ENCODE results near the gene ICE1.
A peak's percentile ranks its signal among the peaks of the same experiment; 100 is the strongest.

Gene ICE1

GRCh38 chr5:5424736-5425135, 2.3 kb downstream of the ICE1 start:
- Histone ChIP-seq H3K79me1 (ENCODE audit: low read length) (peaks cover 10% of the 10 kb centered on the region), H3K27me3 (ENCODE audit: insufficient read depth, low read length) (no peaks in the 10 kb centered on the region), H3K4ac (ENCODE audit: low read depth, low read length) (peak overlapping the region; percentile 53), H2BK5ac (ENCODE audit: low read depth, low read length, poor library complexity) (no peak overlapping the region), H2BK120ac (ENCODE audit: insufficient read depth, low read length, poor library complexity) (no peak overlapping the region), H3K4me3 (ENCODE audit: low read depth, low read length) (no peak overlapping the region), H2AK5ac (ENCODE audit: low read length) (no peak overlapping the region), H3K9me3 (ENCODE audit: insufficient read depth, low read depth, low read length) (no peaks in the 10 kb centered on the region), H3K4me1 (ENCODE audit: control insufficient read depth in 1 of 2, insufficient read depth in 2 of 2, low read length in 2 of 2) (peaks cover 5 to 6% of the 10 kb centered on the region in 2 experiments), H3K4me2 (ENCODE audit: low read length) (no peak overlapping the region), H4K12ac (ENCODE audit: low read depth, low read length) (no peak overlapping the region), H2BK12ac (ENCODE audit: low read length) (no peak overlapping the region), H2AFZ (ENCODE audit: insufficient read depth, low read length, poor library complexity) (no peak overlapping the region), H3K79me2 (ENCODE audit: control insufficient read depth, insufficient read depth, low read length, poor library complexity) (peaks cover 14% of the 10 kb centered on the region), H3K18ac (ENCODE audit: low read length) (no peak overlapping the region), H3K23ac (ENCODE audit: low read length) (no peak overlapping the region), H3K27ac (ENCODE audit: low read depth, low read length) (no peak overlapping the region), H3K14ac (ENCODE audit: low read length) (no peak overlapping the region), H3K36me3 (ENCODE audit: control insufficient read depth in 1 of 2, insufficient read depth in 2 of 2, low read length in 2 of 2) (peaks cover 0 to 3% of the 10 kb centered on the region in 2 experiments), H3K9ac (ENCODE audit: low read length) (no peak overlapping the region), H4K91ac (ENCODE audit: low read depth, low read length) (no peak overlapping the region), H4K8ac (ENCODE audit: low read depth, low read length) (no peak overlapping the region)
- no peak for DNase-seq
- no CpG with 5 or more reads among the region's 2 CpGs for WGBS (ENCODE audit: extremely low coverage, insufficient coverage, insufficient read length)

- no peak overlapping the region for H3K18ac ChIP-seq (ENCODE audit: low read length)
- no peak for DNase-seq
- H2BK12ac ChIP-seq (ENCODE audit: low read length), result no peak overlapping the region
- no peak overlapping the region for H2AK5ac ChIP-seq (ENCODE audit: low read length)
- no peak overlapping the region for H2AFZ ChIP-seq (ENCODE audit: insufficient read depth, low read length, poor library complexity)
- H3K27ac ChIP-seq (ENCODE audit: low read depth, low read length), result no peak overlapping the region
- no peaks in the 10 kb centered on the region for H3K9me3 ChIP-seq (ENCODE audit: insufficient read depth, low read depth, low read length)
- H4K12ac ChIP-seq (ENCODE audit: low read depth, low read length), result no peak overlapping the region
- no peak overlapping the region for H2BK5ac ChIP-seq (ENCODE audit: low read depth, low read length, poor library complexity)
- H3K27me3 ChIP-seq (ENCODE audit: insufficient read depth, low read length), result no peaks in the 10 kb centered on the region
- H3K36me3 ChIP-seq (ENCODE audit: control insufficient read depth in 1 of 2, insufficient read depth in 2 of 2, low read length in 2 of 2), result peaks cover 1 to 3% of the 10 kb centered on the region in 2 experiments
- H3K14ac ChIP-seq (ENCODE audit: low read length), result no peak overlapping the region
- no peaks in the 10 kb centered on the region for H3K79me2 ChIP-seq (ENCODE audit: control insufficient read depth, insufficient read depth, low read length, poor library complexity)
- H3K23ac ChIP-seq (ENCODE audit: low read length), result no peak overlapping the region
- no peak overlapping the region for H4K91ac ChIP-seq (ENCODE audit: low read depth, low read length)
- H4K8ac ChIP-seq (ENCODE audit: low read depth, low read length), result no peak overlapping the region
- H3K4me3 ChIP-seq (ENCODE audit: low read depth, low read length), result no peak overlapping the region
- no peak overlapping the region for H2BK120ac ChIP-seq (ENCODE audit: insufficient read depth, low read length, poor library complexity)
- H3K4ac ChIP-seq (ENCODE audit: low read depth, low read length), result no peak overlapping the region
- no peak overlapping the region for H3K9ac ChIP-seq (ENCODE audit: low read length)
- no peak overlapping the region for H3K4me2 ChIP-seq (ENCODE audit: low read length)
- WGBS (ENCODE audit: extremely low coverage, insufficient coverage, insufficient read length), result no CpG with 5 or more reads among the region's 3 CpGs
- peaks cover 2 to 5% of the 10 kb centered on the region in 2 experiments for H3K4me1 ChIP-seq (ENCODE audit: control insufficient read depth in 1 of 2, insufficient read depth in 2 of 2, low read length in 2 of 2)
- H3K79me1 ChIP-seq (ENCODE audit: low read length), result no peaks in the 10 kb centered on the region
Observed at GRCh38 chr5:5430136-5430535, 7.7 kb downstream of the ICE1 start.

- H3K14ac ChIP-seq (ENCODE audit: low read length), result no peak overlapping the region
- no peaks in the 10 kb centered on the region for H3K79me1 ChIP-seq (ENCODE audit: low read length)
- WGBS (ENCODE audit: extremely low coverage, insufficient coverage, insufficient read length), result no CpG with 5 or more reads among the region's 4 CpGs
Observed at GRCh38 chr5:5432020-5432707, 9.7 kb downstream of the ICE1 start.

GRCh38 chr5:5436203-5436760, 13.8 kb downstream of the ICE1 start:
- Histone ChIP-seq H3K4me3 (ENCODE audit: low read depth, low read length) (no peak overlapping the region), H2AFZ (ENCODE audit: insufficient read depth, low read length, poor library complexity) (no peak overlapping the region), H3K4me2 (ENCODE audit: low read length) (no peak overlapping the region), H3K27ac (ENCODE audit: low read depth, low read length) (no peak overlapping the region), H3K4ac (ENCODE audit: low read depth, low read length) (no peak overlapping the region), H3K9ac (ENCODE audit: low read length) (no peak overlapping the region), H4K12ac (ENCODE audit: low read depth, low read length) (no peak overlapping the region), H2BK120ac (ENCODE audit: insufficient read depth, low read length, poor library complexity) (no peak overlapping the region), H3K23ac (ENCODE audit: low read length) (no peak overlapping the region), H2BK5ac (ENCODE audit: low read depth, low read length, poor library complexity) (no peak overlapping the region), H3K79me2 (ENCODE audit: control insufficient read depth, insufficient read depth, low read length, poor library complexity) (no peaks in the 10 kb centered on the region), H3K14ac (ENCODE audit: low read length) (no peak overlapping the region), H3K18ac (ENCODE audit: low read length) (no peak overlapping the region), H3K36me3 (ENCODE audit: control insufficient read depth in 1 of 2, insufficient read depth in 2 of 2, low read length in 2 of 2) (peaks cover 2 to 5% of the 10 kb centered on the region in 2 experiments), H2AK5ac (ENCODE audit: low read length) (no peak overlapping the region), H3K79me1 (ENCODE audit: low read length) (no peaks in the 10 kb centered on the region), H4K8ac (ENCODE audit: low read depth, low read length) (no peak overlapping the region), H3K9me3 (ENCODE audit: insufficient read depth, low read depth, low read length) (no peaks in the 10 kb centered on the region), H4K91ac (ENCODE audit: low read depth, low read length) (no peak overlapping the region), H3K4me1 (ENCODE audit: control insufficient read depth in 1 of 2, insufficient read depth in 2 of 2, low read length in 2 of 2) (peaks cover 2 to 5% of the 10 kb centered on the region in 2 experiments), H2BK12ac (ENCODE audit: low read length) (no peak overlapping the region), H3K27me3 (ENCODE audit: insufficient read depth, low read length) (no peaks in the 10 kb centered on the region)
- peak; percentile 42 to 74 for DNase-seq
- WGBS (ENCODE audit: extremely low coverage, insufficient coverage, insufficient read length), result no CpG with 5 or more reads among the region's 4 CpGs

More at GRCh38 chr5:5432020-5432707, 9.7 kb downstream of the ICE1 start:
- H3K23ac ChIP-seq (ENCODE audit: low read length), result no peak overlapping the region
- DNase-seq, result no peak
- no peak overlapping the region for H2BK5ac ChIP-seq (ENCODE audit: low read depth, low read length, poor library complexity)
- H3K4me3 ChIP-seq (ENCODE audit: low read depth, low read length), result no peak overlapping the region
- no peaks in the 10 kb centered on the region for H3K79me2 ChIP-seq (ENCODE audit: control insufficient read depth, insufficient read depth, low read length, poor library complexity)
- H2BK120ac ChIP-seq (ENCODE audit: insufficient read depth, low read length, poor library complexity), result no peak overlapping the region
- peaks cover 2 to 5% of the 10 kb centered on the region in 2 experiments for H3K4me1 ChIP-seq (ENCODE audit: control insufficient read depth in 1 of 2, insufficient read depth in 2 of 2, low read length in 2 of 2)
- no peak overlapping the region for H4K8ac ChIP-seq (ENCODE audit: low read depth, low read length)
- peaks cover 1 to 3% of the 10 kb centered on the region in 2 experiments for H3K36me3 ChIP-seq (ENCODE audit: control insufficient read depth in 1 of 2, insufficient read depth in 2 of 2, low read length in 2 of 2)
- no peaks in the 10 kb centered on the region for H3K9me3 ChIP-seq (ENCODE audit: insufficient read depth, low read depth, low read length)
- H3K18ac ChIP-seq (ENCODE audit: low read length), result no peak overlapping the region
- H4K91ac ChIP-seq (ENCODE audit: low read depth, low read length), result no peak overlapping the region
- H3K9ac ChIP-seq (ENCODE audit: low read length), result no peak overlapping the region
- no peak overlapping the region for H3K4ac ChIP-seq (ENCODE audit: low read depth, low read length)
- H3K27me3 ChIP-seq (ENCODE audit: insufficient read depth, low read length), result no peaks in the 10 kb centered on the region
- no peak overlapping the region for H2BK12ac ChIP-seq (ENCODE audit: low read length)
- no peak overlapping the region for H2AFZ ChIP-seq (ENCODE audit: insufficient read depth, low read length, poor library complexity)
- no peak overlapping the region for H3K4me2 ChIP-seq (ENCODE audit: low read length)
- H2AK5ac ChIP-seq (ENCODE audit: low read length), result no peak overlapping the region
- no peak overlapping the region for H3K27ac ChIP-seq (ENCODE audit: low read depth, low read length)
- no peak overlapping the region for H4K12ac ChIP-seq (ENCODE audit: low read depth, low read length)
